ENCODE results near the gene LYL1.
A peak's percentile ranks its signal among the peaks of the same experiment; 100 is the strongest.

Gene LYL1

DNA sequence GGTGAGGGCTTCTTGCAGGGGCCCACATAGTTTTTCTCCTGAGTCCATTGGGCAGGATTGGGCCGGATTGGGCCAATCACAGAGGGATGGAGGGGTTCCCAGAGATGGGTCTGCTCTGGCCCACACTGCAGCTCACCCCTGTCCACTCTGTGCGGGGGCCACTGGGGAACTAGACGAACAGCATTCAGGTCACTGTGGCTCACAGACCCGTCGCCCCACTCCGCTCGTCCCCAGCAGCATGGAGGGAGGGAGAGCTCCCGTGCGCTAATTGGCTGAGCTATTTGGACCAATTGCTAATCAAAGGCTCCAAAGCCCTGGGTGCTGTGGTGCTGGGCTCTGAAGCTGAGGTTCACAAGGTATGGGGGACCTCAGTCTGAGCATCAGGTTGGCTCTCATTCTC lies 26.7 kb upstream of the LYL1 start:
- no peak for DNase-seq (ENCODE audit: low spot score)

DNA sequence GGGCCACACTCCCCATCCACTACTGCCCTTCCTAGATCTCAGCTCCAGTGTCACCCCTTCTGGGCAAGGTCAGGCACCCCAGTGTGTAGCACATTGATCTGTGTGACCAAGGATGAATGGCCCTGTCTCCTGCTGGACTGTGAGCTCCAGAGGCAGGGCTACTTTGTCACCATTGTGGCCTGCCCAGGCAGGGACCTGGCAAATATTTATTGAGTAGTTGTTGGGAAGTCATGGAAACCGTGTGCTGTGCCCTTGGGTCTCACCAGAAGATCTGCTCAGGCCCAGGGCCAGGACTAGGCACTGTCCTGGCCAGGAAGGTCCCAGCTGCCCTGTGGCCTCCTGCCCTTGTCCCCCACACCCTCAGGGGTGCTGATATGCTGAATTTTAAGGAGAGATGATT lies 25.9 kb upstream of the LYL1 start:
- no peak for DNase-seq (ENCODE audit: low spot score)

DNA sequence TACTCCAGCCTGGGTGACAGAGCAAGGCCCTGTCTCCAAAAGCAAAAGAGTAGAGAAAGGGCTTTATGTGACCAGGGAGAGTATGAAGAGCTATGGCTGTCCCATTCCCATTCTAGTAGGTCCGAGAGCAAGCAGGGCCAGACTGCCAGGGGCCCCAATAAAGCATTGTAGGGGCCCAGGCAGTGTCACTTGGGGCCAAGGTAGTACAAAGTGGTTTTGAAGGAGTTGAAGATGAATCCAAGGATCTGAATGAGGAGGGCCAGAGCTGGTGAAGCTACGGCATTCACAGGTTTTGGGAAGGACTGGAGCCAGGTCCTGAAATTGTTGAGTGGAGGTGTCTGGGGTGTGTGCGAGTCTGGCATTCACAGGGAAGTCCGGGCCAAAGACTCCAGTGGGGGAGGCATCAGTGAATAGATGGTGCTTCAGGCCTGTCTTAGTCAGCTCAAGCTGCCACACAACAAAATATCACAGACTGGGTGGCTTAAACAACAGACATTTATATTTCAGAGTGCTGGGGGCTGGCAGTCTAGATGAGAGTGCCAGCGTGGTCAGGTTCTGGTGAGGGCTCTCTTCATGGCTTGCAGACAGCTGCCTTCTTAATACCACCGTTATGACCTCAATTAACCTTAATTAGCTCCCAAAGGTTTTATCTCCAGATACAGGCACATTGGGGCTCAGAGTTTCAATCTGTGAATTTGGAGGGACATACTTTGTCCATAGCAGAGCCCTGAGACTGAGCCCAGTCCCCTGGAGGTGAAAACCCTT lies 25.3 kb upstream of the LYL1 start:
- DNase-seq (ENCODE audit: low spot score), result no peak

DNA sequence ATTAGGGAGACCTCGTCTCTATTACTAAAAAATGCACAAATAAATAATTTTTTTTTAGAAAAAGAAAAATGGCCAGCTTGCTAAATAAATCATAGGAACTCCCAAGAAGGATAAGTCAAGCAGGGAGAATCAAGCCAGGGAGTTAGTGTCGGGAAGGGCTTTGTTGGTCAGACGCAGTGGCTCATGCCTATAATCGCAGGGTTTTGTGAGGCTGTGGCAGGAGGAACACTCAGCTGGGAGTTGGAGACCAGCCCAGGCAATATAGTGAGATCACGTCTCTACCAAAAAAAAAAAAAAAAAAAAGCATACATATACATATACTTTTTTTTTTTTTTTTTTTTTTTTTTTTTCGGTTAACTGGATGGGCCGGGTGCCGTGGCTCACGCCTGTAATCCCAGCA lies 24.4 kb upstream of the LYL1 start:
- DNase-seq (ENCODE audit: low spot score), result no peak

DNA sequence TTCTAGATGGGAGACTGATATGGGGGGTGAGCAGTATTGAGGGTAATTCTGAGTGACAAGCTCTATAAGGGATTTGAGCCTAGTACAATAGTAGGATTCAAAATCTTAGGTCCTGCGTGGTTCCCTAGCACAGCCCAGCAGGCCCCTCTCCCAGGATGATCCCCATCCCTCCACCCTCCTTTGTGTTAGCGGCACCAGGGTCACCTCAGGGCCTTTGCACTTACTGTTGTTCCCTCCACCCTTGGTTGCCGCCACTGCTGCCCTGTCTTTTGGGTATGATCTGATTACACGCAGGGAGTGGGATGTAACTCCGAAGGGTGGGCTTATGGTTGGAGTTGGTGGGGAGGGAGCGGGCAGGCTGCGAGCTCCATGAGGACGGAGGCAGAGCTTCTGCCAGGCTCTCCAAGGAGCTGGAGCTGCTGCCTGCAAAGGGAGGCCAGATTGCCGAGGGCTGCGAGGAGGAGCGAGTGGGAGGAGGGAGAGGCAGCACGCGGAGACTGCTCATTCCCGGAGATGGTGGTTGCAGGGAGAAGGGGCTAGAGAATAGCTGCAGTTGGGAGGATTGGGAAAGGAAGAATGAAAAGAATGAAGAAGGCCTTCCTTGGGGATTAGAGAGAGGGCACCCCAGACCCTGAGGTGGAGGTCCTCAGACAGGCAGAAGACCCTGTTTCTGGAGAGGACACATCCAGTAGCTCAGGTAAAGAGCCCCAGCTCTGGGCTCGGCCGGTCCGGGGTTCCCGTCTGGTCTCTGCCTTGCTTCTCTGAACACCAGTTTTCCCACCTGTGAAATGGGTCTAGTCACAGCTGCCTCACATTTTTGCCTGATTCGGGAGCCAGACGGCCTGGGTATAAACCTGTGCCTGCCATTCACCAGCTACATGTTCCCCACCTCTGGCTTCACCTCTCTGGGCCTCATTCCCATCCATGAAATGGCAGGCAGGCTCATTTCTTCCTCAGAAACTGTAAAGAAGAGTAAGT lies 20.6 kb upstream of the LYL1 start:
- DNase-seq (ENCODE audit: low spot score), result no peak

DNA sequence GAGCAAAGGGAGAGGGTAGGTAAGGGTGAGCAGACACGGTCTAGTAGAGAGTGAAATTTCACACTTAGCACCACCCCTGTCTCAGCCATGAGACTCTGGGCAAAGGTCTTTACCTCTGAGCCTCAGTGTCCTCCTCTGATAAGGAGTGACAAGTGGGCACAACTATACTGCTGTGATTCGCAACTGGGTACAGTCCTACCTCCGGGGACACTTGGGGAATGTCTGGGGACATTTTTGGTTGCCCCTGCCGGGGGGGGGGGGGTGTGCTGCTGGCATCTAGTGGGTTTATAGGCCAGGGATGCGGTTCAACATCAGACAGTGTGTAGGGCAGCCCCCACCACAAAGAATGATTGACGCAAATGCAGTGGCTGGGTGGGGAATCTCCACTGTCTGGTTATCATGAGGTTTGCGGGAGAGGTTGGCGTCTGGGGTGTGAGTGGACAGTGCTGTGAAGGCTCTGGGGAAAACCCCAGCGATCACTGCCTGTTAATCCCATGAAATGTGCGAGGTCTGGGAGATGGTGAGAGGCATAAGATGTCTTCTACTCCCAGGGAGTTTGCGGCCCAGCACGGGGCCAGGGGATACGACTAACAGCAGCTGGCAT lies 19.7 kb upstream of the LYL1 start:
- no peak for DNase-seq (ENCODE audit: low spot score)

DNA sequence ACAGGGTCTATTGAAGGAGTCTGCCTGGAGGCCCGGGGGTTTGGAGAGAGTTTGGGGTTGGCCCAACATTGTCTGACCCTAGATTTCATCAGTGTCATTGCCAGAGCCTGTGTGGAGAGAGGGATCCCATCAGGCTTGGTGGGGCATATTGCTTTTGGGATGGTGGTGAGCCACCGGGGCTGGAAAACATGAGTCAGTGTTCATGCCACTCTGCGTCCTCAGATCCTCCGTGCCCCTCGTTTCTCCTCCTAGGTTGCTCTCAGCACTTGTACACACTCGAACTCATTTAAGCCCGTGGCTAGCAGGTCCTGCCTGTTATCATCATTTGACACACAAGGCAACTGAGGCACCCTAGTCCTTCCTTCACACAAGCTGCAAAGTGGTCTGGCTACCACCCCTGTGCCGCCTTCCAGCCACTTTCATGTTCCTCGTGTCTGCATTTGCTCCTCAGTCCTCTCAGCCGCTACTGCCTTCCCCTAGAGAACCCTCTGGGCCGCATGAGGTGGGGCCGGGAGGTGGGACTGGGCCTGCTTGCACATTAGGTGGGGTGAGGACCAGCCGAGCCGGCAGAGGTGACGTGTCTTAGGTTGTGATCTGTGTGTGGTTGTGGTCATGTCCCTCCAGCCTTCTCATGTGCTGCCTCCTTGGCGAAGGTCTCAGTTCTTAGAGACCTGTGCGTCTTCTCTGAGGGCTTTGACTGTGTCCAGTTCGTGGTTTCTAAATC lies 19.1 kb upstream of the LYL1 start:
- DNase-seq (ENCODE audit: low spot score), result no peak

DNA sequence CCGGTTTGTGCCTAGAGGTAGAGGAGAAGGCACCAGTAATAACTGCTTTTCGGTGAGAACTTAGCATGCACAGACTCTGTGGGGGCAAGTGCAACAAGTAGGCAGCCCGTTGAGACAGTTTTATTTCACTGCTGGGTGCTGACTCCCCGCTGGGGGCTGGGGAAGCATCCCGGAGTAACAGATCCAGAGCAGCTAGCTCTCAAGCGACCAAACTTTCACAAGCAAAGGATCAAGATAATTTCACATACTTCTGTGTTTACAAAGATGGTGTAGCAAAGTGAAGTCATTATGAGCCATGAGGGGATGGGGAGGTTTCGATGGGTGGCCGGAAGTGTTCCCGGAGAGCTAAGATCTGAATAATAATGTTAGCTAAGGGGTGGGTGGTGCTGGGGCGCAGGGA lies 18.2 kb upstream of the LYL1 start:
- DNase-seq (ENCODE audit: low spot score), result no peak

DNA sequence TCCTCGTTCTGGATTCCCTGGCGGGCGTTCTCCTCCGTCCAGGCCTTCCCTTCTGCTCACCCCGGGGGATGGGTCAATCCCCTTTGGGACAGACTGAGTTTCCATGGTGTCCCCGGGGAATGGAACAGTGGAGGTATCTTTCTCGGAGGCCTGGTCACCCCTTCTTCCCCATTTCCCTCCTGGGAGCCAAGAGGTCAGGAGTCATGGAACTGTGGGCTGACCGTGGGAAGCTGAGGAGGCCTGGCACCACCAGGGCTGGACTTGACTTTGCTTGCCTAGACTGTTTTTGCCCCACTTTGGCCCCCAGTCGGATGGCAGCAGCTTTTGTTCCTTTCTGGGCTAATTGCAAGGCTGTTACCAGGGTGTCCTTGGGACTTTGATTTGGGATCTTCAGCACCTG lies 17.4 kb upstream of the LYL1 start:
- no peak for DNase-seq (ENCODE audit: low spot score)

DNA sequence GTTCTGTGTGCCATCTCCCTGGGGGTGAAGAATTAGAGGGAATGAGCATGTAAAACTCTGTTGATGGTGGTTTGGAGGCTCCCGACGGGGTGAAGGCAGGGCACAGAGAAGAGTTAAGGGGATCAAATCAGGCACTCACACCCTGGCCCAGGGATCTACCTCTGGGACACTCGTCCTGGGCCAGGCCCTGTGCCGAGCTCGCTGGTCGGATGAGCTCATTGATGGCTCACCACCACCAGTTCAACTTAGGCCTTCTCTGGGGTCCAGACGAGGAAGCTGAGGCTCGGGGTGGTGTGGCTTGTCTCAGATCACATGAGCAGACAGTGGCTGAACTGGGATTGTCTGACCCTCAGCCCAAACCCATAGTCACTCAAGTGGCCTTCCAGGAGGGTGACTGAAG lies 17.0 kb upstream of the LYL1 start:
- no peak for DNase-seq (ENCODE audit: low spot score)

DNA sequence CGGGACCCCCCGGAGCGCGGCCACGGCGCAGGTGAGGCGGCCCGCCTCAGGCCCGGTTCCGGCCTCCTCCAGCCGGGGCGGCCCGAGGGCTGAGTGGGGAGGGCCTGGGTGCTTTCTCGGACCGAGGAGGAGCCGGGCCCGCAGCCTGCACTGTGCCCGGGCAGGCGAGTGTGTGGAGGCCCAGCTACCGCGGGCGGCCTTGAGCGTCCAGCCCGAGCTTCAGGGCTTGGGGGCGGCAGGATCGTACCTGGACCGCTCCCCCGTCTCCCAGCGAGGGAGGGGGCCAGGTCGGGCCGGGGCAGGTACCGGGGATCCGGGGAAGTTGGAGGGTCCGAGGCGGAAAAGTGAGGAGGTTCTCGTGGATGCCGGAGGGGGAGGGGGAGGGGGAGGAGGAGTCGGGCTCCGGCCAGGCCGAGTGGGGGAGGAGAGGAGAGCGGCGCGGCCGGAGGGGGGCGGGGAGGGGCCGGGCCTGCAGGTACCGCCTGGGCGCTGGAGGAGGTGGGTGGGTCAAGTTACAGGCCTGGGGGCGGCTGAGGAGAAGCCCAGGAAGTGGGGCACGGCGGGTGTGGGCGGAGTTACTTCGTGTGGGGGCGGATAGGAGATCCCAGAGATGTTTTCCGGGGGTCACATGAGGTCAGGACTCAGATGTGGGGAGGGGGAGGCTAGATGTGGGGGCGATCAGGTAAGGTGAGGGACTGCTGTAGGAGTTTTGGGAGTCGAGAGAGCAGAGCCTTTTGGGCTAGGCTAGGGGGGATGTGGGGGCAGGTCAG lies 16.0 kb upstream of the LYL1 start:
- no peak for DNase-seq (ENCODE audit: low spot score)

DNA sequence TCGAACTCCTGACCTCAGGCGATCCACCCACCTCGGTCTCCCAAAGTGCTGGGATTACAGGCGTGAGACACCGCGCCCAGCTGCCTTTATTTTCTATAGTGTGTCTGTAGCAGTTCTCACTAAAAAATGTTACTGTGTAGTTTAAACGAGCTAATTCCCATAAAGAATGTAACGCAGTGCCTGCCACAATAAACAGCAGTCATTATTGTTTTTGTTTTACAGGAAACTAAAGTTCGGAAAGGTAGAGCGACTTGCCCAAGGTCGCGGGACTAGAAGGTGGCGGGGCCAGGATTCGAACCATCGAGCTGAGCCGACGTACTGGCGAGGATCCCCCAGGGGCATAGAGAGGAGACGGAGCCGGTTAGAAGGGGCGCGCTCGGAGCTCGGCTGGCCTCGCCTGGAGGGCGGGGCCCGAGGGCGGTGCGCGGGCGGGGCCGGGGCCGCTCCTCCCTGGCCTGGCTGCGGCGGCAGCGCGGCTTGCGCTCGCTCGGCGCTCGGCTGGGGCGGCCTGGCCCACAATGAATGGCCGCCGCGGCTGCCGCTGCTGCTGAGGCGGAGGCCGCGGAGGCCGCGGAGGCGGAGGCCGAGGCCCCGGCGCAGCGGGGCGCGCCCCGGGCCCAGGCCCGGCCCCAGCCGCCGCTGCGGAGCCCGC lies 15.2 kb upstream of the LYL1 start, which contains the start of gene NACC1:
NACC1 (plus strand) TSS at position 493 of the 652 bp plus-strand sequence. CDS start 16,944 bp downstream, outside the sequence.
- DNase-seq (ENCODE audit: low spot score), result peak; percentile 87

DNA sequence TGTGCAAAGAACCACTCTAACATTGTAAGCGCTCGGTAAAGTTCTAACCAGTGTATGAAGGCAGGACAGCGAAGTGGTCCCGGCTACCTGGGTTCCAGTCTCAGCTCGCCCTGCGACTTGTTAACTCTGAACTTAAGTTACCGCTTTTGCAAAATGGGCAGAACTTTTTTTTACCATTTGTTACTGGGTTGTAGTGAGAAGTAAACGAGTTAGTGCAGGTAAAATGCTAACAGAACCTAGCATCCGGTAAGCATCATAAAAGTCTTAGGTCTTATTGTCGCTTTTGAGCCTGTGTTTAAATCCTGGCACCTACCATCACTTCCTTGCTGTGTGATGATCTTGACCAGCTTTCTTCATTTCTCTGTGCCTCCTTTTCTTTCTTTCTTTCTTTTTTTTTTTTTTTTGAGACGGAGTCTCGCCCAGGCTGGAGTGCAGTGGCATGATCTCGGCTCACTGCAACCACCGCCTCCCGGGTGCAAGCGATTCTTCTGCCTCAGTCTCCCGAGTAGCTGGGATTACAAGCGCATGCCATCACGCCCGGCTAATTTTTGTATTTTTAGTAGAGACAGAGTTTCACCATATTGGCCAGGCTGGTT lies 14.6 kb upstream of the LYL1 start:
- peak; percentile 33 for DNase-seq (ENCODE audit: low spot score)

DNA sequence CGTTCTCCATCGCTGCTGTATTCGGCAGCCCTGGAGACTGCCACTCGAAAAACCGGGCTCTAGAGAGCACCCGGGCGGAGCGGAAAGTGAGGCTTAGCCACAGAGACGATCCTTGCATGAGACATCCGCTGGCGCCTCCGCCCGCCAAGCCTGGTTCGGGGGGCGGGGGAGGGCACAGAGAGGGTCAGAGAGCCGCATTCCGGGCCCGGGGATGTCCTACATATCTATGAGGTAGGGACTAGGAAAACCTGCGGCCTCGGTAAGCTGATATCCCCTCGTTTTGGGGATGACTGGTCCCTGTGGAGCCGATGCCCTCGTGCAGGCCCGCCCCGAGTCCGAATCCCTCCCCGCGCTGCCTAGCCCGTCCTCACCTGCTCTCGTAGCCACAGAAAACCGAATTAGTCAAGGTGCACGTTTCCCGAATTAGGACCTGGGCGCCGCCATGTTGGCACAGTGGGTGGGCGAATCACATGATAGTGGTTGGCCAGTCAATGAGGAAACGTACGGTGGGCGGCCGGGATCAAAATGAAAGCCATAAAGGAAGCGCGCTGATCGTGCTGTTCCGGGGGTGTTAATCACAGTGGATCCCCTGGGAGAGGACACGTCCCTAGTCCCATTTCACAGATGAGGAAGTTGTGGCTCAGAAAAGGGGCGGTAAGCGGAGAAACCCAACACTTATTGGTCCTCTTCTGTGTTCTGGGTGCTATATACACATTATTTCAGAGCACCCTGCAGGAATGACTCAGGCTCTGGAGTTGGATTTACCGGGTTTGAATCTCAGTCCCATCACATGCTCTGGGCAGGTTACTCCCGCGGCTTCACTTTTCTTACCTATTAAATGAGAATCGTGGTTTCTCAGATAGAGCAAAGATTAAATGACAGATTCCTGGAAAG lies 13.9 kb upstream of the LYL1 start, which contains the start of gene TRMT1:
TRMT1 (minus strand) TSS at position 459 of the 894 bp plus-strand sequence; CDS start at position 118, 341 bp downstream.
- DNase-seq (ENCODE audit: low spot score), result peak; percentile 85

DNA sequence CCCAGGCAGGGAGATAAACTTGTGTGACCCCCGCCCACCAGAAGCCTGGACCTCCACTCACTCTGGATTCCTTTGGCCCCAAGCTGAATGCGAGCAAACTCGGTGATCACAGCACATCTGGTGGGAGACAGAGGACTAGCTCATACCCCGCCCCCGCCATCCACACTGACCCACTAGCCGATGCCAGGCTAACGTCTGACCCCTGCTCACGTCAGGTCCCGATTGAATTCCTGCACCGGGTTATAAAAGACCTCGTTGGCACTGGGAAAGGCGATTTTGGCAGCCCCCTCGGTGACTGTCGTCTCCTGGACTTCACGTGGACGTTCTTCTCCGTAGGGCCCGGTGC lies 13.3 kb upstream of the LYL1 start:
- no peak for DNase-seq (ENCODE audit: low spot score)

DNA sequence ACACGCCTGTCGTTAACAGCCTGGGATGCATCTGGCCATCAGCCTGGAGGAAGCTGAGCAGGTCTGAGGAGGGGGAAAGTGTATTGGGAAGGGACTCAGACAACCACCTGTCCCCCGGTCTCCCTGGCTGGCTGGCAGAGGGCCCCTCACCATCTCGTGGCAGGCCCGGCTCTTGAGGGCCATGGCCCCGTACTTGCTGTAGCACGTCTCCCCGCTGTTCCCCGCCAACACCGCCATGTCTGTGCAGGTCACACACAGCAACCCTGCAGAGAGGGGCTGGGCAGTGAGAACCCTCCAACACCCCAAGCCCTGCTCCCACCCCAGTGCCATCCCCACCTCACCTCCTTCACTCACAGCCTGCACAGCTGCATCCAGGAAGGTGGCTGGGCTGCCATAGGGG lies 9.9 kb upstream of the LYL1 start:
- DNase-seq (ENCODE audit: low spot score), result no peak

DNA sequence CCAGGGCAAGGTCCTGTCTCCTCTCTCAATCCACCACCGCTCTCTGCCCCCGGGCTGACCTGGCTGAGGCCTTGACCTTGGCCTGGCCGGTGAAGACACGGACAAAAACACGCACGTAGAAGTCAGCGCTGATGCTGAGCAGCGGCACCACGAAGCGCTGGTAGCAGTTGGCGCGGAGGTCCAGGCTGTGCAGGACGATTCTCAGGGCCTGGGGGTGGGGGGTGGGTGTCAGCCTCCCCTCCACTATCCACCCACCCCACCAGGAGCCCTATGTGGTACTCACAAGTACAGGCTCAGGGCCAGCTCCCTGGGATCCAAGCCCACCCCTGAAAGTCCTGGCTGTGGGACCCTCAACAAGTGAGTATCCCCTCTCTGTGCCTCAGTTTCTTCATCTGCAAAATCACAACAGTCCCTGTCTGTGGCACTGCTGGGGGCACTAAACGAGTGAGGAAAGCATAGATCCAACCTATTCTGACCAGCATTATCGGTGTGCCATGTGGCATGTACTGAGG lies 7.5 kb upstream of the LYL1 start:
- no peak for DNase-seq (ENCODE audit: low spot score)

DNA sequence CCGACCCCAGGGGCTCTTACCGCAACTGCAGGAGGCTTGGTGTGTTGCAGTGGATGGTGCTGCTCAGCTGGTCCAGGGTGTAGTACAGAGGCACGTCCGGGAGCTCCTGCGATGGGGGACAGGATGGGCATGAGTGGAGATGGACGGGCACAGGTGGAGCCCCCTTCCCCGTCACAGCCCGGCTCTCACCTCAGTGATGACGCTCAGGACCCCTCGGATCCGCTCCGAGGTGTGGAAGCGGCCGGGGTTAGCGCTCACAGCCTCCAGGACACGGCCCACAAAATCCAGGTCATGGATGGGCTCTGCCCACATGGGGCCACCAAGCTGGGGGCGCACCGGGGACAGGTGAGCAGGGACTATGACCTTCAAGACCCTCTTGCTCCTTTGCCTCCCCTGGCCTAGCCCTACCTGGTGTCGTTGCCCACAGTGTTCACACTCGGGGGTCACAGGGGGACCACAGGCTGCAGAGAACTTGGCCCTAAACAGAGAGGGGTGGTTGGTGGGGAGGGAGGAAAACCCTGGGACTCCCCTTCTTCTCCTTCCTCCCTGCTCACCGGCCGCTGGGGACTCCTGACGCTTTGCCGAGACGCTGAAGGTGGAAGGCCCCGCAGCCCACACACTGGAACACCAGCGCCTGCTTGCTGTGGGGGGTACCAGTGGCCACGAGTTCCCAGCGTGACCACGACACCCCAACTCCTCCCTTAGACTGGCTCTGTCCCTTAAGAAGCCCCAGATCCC lies 6.9 kb upstream of the LYL1 start:
- no peak for DNase-seq (ENCODE audit: low spot score)
